ENCODE measurements around the gene PHACTR4. TPM values are rescaled to one million over a fixed set of nuclear protein-coding genes. Genes with fewer than 3 reads are reported as not detected.

The PHACTR4 gene
- total and polyA plus RNA-seq, 2 of the 8 experiments (the other 6 are each of a cell fraction or from before 2014, with no cell fraction given), result 23.7 to 57.8 TPM

- no peak overlapping the region for H3K4ac ChIP-seq (replicated peaks; ENCODE audit: insufficient read length, low read depth, low read length)
- H4K5ac ChIP-seq (ENCODE audit: insufficient read length, low read depth, low read length), result no peak overlapping the region
- H3K14ac ChIP-seq (ENCODE audit: insufficient read length), result no peak overlapping the region
- H3K56ac ChIP-seq (replicated peaks; ENCODE audit: insufficient read length, low read depth, low read length), result no peak overlapping the region
- H3K9me3 ChIP-seq (ENCODE audit: insufficient read depth in 2 of 2, low read depth in 1 of 2, low read length in 1 of 2), result no peaks in the 10 kb centered on the region
- CTCF ChIA-PET (ENCODE audit: partially characterized antibody), result interaction anchor here (1.0 to 1.3 kb wide), 2 partner anchors 10 to 90 kb away, joined by 4 to 5 read pairs; no protein-coding TSS in a partner anchor
- no peaks in the 10 kb centered on the region for H3K79me2 ChIP-seq (ENCODE audit: control insufficient read depth in 1 of 2, insufficient read depth in 2 of 2, low read length in 2 of 2)
- TF ChIP-seq TBP (IDR thresholded peaks at IDR 0.05; ENCODE audit: low read depth, low read length), result no peak
- no peak for TF ChIP-seq RNF2 (IDR thresholded peaks at IDR 0.05; ENCODE audit: borderline replicate concordance, low read depth, low read length, missing control alignments, poor library complexity, severe bottlenecking)
- no peak for TF ChIP-seq ASH2L (IDR thresholded peaks at IDR 0.05; ENCODE audit: low read length)
- TF ChIP-seq FOSL1 (IDR thresholded peaks at IDR 0.05; ENCODE audit: insufficient read depth, low read depth, low read length), result no peak
- no peak for TF ChIP-seq KDM5A (IDR thresholded peaks at IDR 0.05; ENCODE audit: low read length)
- TF ChIP-seq CBX5 (IDR thresholded peaks at IDR 0.05; ENCODE audit: low read depth, low read length), result no peak
- no peak for TF ChIP-seq CBX8 (IDR thresholded peaks at IDR 0.05; ENCODE audit: borderline replicate concordance, low read depth, low read length)
- no peak for TF ChIP-seq BCL11A (IDR thresholded peaks at IDR 0.05; ENCODE audit: low read depth in 2 of 2, low read length in 2 of 2)
- no peak for TF ChIP-seq SUZ12 (IDR thresholded peaks at IDR 0.05; ENCODE audit: low read length)
- no peak overlapping the region for H3K27ac ChIP-seq (ENCODE audit: low read depth, low read length)
- H2BK12ac ChIP-seq (ENCODE audit: low read depth, low read length), result no peak overlapping the region
- H3K23ac ChIP-seq (ENCODE audit: insufficient read length), result no peak overlapping the region
- H3K18ac ChIP-seq (ENCODE audit: extremely low read depth, low read length), result no peak overlapping the region
- H3K27me3 ChIP-seq (replicated peaks in 1 of 4; ENCODE audit: control insufficient read depth in 3 of 4, extremely low read depth in 1 of 4, insufficient read depth in 3 of 4, low read length in 3 of 4), result no peaks in the 10 kb centered on the region
- no peak overlapping the region for H4K91ac ChIP-seq (replicated peaks; ENCODE audit: insufficient read length, low read length)
- no peak overlapping the region for H2BK120ac ChIP-seq (replicated peaks; ENCODE audit: low read depth, low read length)
- no peak overlapping the region for H2BK15ac ChIP-seq (ENCODE audit: low read length)
- no peak overlapping the region for H3K4me3 ChIP-seq (ENCODE audit: extremely low read depth in 1 of 4, insufficient read depth in 2 of 4, low read depth in 3 of 4, low read length in 4 of 4)
- WGBS, 2 experiments (ENCODE audit: extremely low coverage in 1 of 2, insufficient coverage in 1 of 2, insufficient read length in 1 of 2, insufficient replicate concordance in 2 of 2, low coverage in 1 of 2, low lambda C conversion rate in 2 of 2, missing lambda C conversion rate in 1 of 2), result 96% methylated on average over 4 of the region's 4 CpGs; no CpG with 5 or more reads in 1 of the 2 experiments
- no peak overlapping the region for H2AFZ ChIP-seq (ENCODE audit: low read length)
- no peak overlapping the region for H2BK20ac ChIP-seq (ENCODE audit: low read length)
- DNase-seq (ENCODE audit: low read depth in 1 of 2, low spot score in 2 of 2) (no peak), FAIRE-seq (no peak)
- H4K20me1 ChIP-seq (replicated peaks in 1 of 2; ENCODE audit: control insufficient read depth in 1 of 2, insufficient read depth in 2 of 2, low read length in 2 of 2), result no peaks in the 10 kb centered on the region
- no peak overlapping the region for H2BK5ac ChIP-seq (ENCODE audit: low read depth, low read length)
- POLR2A ChIA-PET (ENCODE audit: partially characterized antibody), result interaction anchor here (0.9 to 4.5 kb wide), 2 partner anchors 10 to 82 kb away, joined by 3 to 40 read pairs; no protein-coding TSS in a partner anchor
- H4K8ac ChIP-seq (ENCODE audit: extremely low read depth, insufficient read depth, low read length), result no peak overlapping the region
- H3K4me1 ChIP-seq (replicated peaks in 1 of 4; ENCODE audit: control insufficient read depth in 3 of 4, insufficient read depth in 4 of 4, low read length in 3 of 4), result no peaks in the 10 kb centered on the region
- no peak overlapping the region for H3K9ac ChIP-seq (replicated peaks in 1 of 4; ENCODE audit: extremely low read depth in 1 of 4, low read depth in 3 of 4, low read length in 3 of 4)
- no peaks in the 10 kb centered on the region for H3K23me2 ChIP-seq (ENCODE audit: low read depth, low read length)
- H3K4me2 ChIP-seq (ENCODE audit: insufficient read depth in 1 of 2, low read depth in 2 of 2, low read length in 2 of 2), result no peak overlapping the region
- peaks cover 4 to 15% (median 12%) of the 10 kb centered on the region in 4 experiments; a peak in 6 of 8 replicates for H3K36me3 ChIP-seq (ENCODE audit: control insufficient read depth in 2 of 4, insufficient read depth in 4 of 4, low read length in 3 of 4)
- H2AK5ac ChIP-seq (ENCODE audit: low read depth, low read length), result no peak overlapping the region
- no peaks in the 10 kb centered on the region; the same call in 1 of the 2 replicates for H3K79me1 ChIP-seq (ENCODE audit: low read depth, low read length)
These were observed 130.0 kb downstream of the PHACTR4 start for GRCh38 chr1:28499553-28499952.

Measured in H1 (cell line).